K562 (cell line): ENCODE measurements around the gene TMEM131L. TPM values are rescaled to one million over a fixed set of nuclear protein-coding genes. Genes with fewer than 3 reads are reported as not detected.

ENCODE experiments used
- ATAC-seq: fragments of 200-7000 bp; cut with Tn5 transposase; 3 replicates; pipeline ENCODE4 v1.9.1; 2020; ENCODE audit warnings: moderate library complexity
- BruUV-seq: library from RNA; stranded (reverse); fragments of 400-500 nt; replicated peaks from 2 replicates; lab custom pipeline; 2021; lab: Mats Ljungman, UMichigan
- CTCF ChIA-PET: fragments of 300-600 bp; formaldehyde crosslinking; extraction: SDS; loops from one replicate; lab custom pipeline; 2021; ENCODE audit warnings: low intra/inter-chr PET ratio; lab: Yijun Ruan, JAX
- POLR2A ChIA-PET: fragments of 300-600, 350-650 bp; sonication (Branson Sonifier 250); formaldehyde crosslinking; extraction: SDS; loops from one replicate; lab custom pipeline; 2021; ENCODE audit warnings: antibody characterized with exemption, inconsistent platforms; lab: Yijun Ruan, JAX
- DNase-seq, 4 experiments: peaks; one replicate each; pipeline versions ENCODE4 v3.0.0 to v3.0.0-alpha.2; 2011 to 2018; ENCODE audit warnings: low spot score in 3 of 4, mixed read lengths in 3 of 4; ENCODE audit errors: extremely low read depth in 1 of 4
- FAIRE-seq: peaks from 2 replicates; lab custom pipeline; 2011; peaks lifted over from hg19 to GRCh38; lab: Jason Lieb, UNC
- H2AFZ ChIP-seq: 2 replicates; pipeline ENCODE4 v1.6.0; 2011; ENCODE audit warnings: low read depth, low read length, control low read depth, inconsistent platforms
- H3K27ac ChIP-seq: fragments of 200-600 bp; 3 replicates; pipeline ENCODE4 v1.8.0; 2011; ENCODE audit warnings: low read depth, mild to moderate bottlenecking, control low read depth, inconsistent platforms, low read length, moderate library complexity, mixed read lengths; ENCODE audit errors: extremely low read depth
- H3K27me3 ChIP-seq, 2 experiments: fragments of 300-600 bp in 1 of 2; 2 replicates in 1 of 2; 3 replicates in 1 of 2; pipeline versions ENCODE4 v1.6.0 to v1.8.0; 2011; ENCODE audit warnings: inconsistent platforms in 2 of 2, low read length in 2 of 2, mild to moderate bottlenecking in 1 of 2, mixed read lengths in 1 of 2, moderate library complexity in 1 of 2; ENCODE audit not compliant: control insufficient read depth in 2 of 2, insufficient read depth in 2 of 2
- H3K36me3 ChIP-seq: fragments of 300-600 bp; 3 replicates; pipeline ENCODE4 v1.8.0; 2011; ENCODE audit warnings: mild to moderate bottlenecking, low read length, inconsistent platforms; ENCODE audit not compliant: control insufficient read depth, insufficient read depth
- H3K4me1 ChIP-seq, 2 experiments: fragments of 200-600 bp in 1 of 2; replicated peaks in 1 of 2; 2 replicates in 1 of 2; 3 replicates in 1 of 2; pipeline versions ENCODE4 v1.5.1 to v1.8.0; 2011; ENCODE audit warnings: inconsistent platforms in 2 of 2, low read length in 2 of 2, mild to moderate bottlenecking in 1 of 2, mixed read lengths in 1 of 2, moderate library complexity in 1 of 2; ENCODE audit not compliant: control insufficient read depth in 2 of 2, insufficient read depth in 2 of 2
- H3K4me2 ChIP-seq: 2 replicates; pipeline ENCODE4 v1.6.1; 2011; ENCODE audit warnings: low read length, control low read depth, inconsistent platforms, mixed read lengths; ENCODE audit not compliant: insufficient read depth
- H3K4me3 ChIP-seq: fragments of 200-600 bp; sonication (generic), shearing (Covaris generic); 2 replicates; pipeline ENCODE4 v1.5.1; 2016; ENCODE audit warnings: control low read depth, inconsistent platforms
- H3K79me2 ChIP-seq: fragments of 200-600 bp; 3 replicates; pipeline ENCODE4 v1.8.0; 2011; ENCODE audit warnings: low read length, inconsistent platforms; ENCODE audit not compliant: control insufficient read depth, insufficient read depth
- H3K9ac ChIP-seq, 2 experiments: 2 replicates each; pipeline versions ENCODE4 v1.6.0 to v1.6.1; 2011; ENCODE audit warnings: low read depth in 2 of 2, low read length in 2 of 2, control low read depth in 1 of 2, inconsistent platforms in 1 of 2, mild to moderate bottlenecking in 1 of 2, mixed read lengths in 1 of 2; ENCODE audit not compliant: insufficient read depth in 1 of 2
- H3K9me1 ChIP-seq: one replicate; pipeline ENCODE4 v1.6.0; 2011; ENCODE audit warnings: inconsistent platforms, mild to moderate bottlenecking, low read length, moderate library complexity; ENCODE audit not compliant: control insufficient read depth, insufficient read depth
- H3K9me3 ChIP-seq: replicated peaks from 2 replicates; pipeline ENCODE4 v1.5.1; 2011; ENCODE audit warnings: low read depth, low read length, inconsistent platforms; ENCODE audit not compliant: control insufficient read depth, insufficient read depth
- H4K20me1 ChIP-seq: replicated peaks from 2 replicates; pipeline ENCODE4 v1.6.1; 2011; ENCODE audit warnings: low read length, inconsistent platforms, mixed read lengths; ENCODE audit not compliant: control insufficient read depth, insufficient read depth
- CGGBP1 ChIP-seq: fragments of 250-450 bp; sonication (Bioruptor Pico); IDR thresholded peaks from 2 replicates; pipeline ENCODE4 v1.9.0; 2021; ENCODE audit warnings: mild to moderate bottlenecking
- ESRRB ChIP-seq: fragments of 250-450 bp; sonication (Bioruptor Pico); IDR thresholded peaks from 2 replicates; pipeline ENCODE4 v1.5.0; 2020; ENCODE audit warnings: mild to moderate bottlenecking, moderate library complexity, borderline replicate concordance
- FOXA3 ChIP-seq, 2 experiments: fragments of 450-650 bp in 1 of 2; sonication (generic) in 1 of 2; formaldehyde crosslinking; IDR thresholded peaks in 1 of 2; conservative IDR thresholded peaks in 1 of 2; 2 replicates each; pipeline versions ENCODE4 v1.4.0 to v1.8.0; 2020 to 2022; ENCODE audit warnings: mild to moderate bottlenecking in 2 of 2, missing genetic modification reagents in 1 of 2
- LARP7 ChIP-seq: fragments of 450-650 bp; IDR thresholded peaks from 2 replicates; pipeline ENCODE4 v1.6.1; 2016
- NONO ChIP-seq, 2 experiments: fragments of 200-400 bp in 1 of 2; fragments of 450-650 bp in 1 of 2; formaldehyde crosslinking in 1 of 2; IDR thresholded peaks; 2 replicates each; pipeline ENCODE4 v1.6.1; 2017; ENCODE audit warnings: low read depth in 2 of 2, mild to moderate bottlenecking in 2 of 2, moderate library complexity in 2 of 2, low read length in 1 of 2
- NR2F6 ChIP-seq: fragments of 450-650 bp; formaldehyde crosslinking; IDR thresholded peaks from 2 replicates; pipeline ENCODE4 v1.4.0; 2020; ENCODE audit warnings: mild to moderate bottlenecking
- PCBP2 ChIP-seq: fragments of 200-400 bp; formaldehyde crosslinking; IDR thresholded peaks from 2 replicates; pipeline ENCODE4 v1.6.1; 2018; ENCODE audit warnings: low read length, low read depth, mild to moderate bottlenecking, moderate library complexity; ENCODE audit not compliant: poor library complexity, severe bottlenecking
- TAF1 ChIP-seq: IDR thresholded peaks from 2 replicates; pipeline ENCODE4 v1.6.1; 2011; ENCODE audit warnings: mild to moderate bottlenecking, low read length, moderate library complexity; ENCODE audit not compliant: insufficient read depth, control insufficient read depth, severe bottlenecking; ENCODE audit errors: extremely low read depth
- ZNF584 ChIP-seq: fragments of 200-800 bp; sonication (Bioruptor generic); IDR thresholded peaks from 2 replicates; pipeline ENCODE4 v1.6.1; 2016; ENCODE audit warnings: low read depth, mild to moderate bottlenecking, missing genetic modification characterization, missing compliant biosample characterization
- ZNF766 ChIP-seq: fragments of 200-800 bp; sonication (Bioruptor generic); conservative IDR thresholded peaks from 2 replicates; pipeline ENCODE4 v1.6.1; 2016; ENCODE audit warnings: missing genetic modification characterization, missing compliant biosample characterization
- whole genome bisulfite sequencing: fragments of 100-300 bp; shearing (Covaris generic); methylation state at CpG from one replicate; pipeline ENCODE4 v1.1.6; 2016; ENCODE audit warnings: low coverage, mixed read lengths; ENCODE audit not compliant: insufficient coverage; ENCODE audit errors: missing lambda C conversion rate; 5-methylcytosine and 5-hydroxymethylcytosine counted together
- in situ Hi-C: fragments of 300-500 bp; cut with MboI; formaldehyde crosslinking; loops from 4 replicates; pipeline ENCODE4 v1.15.0; 2018; ENCODE audit warnings: inconsistent platforms, mixed read lengths
- intact Hi-C: fragments of 100-400 bp; cut with micrococcal nuclease; formaldehyde crosslinking; loops from 2 replicates; pipeline ENCODE4 v1.14.2; 2022
- polyA plus RNA-seq, 8 experiments: library from polyadenylated mRNA; depleted of rRNA in 4 of 8; stranded (reverse) in 5 of 8; unstranded in 3 of 8; fragments of >200 nt; fragmentation: Nextera tagmentation in 2 of 8; fragmentation: Illumina TruSeq in 1 of 8; extraction: Ambion mirVana in 2 of 8; extraction: Trizol in 1 of 8; gene quantifications; 2 replicates each; pipeline versions ENCODE4 v1.2.1 to v1.2.3, GENCODE V29; 2011 to 2014; ENCODE audit warnings: inconsistent platforms in 1 of 8, missing spikeins in 1 of 8
- total RNA-seq, 7 experiments: library from RNA; depleted of rRNA in 6 of 7; stranded (reverse); fragments of >200 nt in 6 of 7; fragmentation: Illumina TruSeq in 2 of 7; extraction: Trizol in 2 of 7; gene quantifications; 2 replicates each; pipeline versions ENCODE4 v1.2.1 to v1.2.3, GENCODE V29; 2011 to 2021; ENCODE audit warnings: low replicate concordance in 1 of 7
- TF ChIP-seq, protein P1 (sequence below): IDR thresholded peaks from 2 replicates; pipeline ENCODE4 v1.6.1; 2014; ENCODE audit warnings: antibody characterized with exemption
- TF ChIP-seq, protein P2 (sequence below): sonication (generic); formaldehyde crosslinking; IDR thresholded peaks from 2 replicates; pipeline ENCODE4 v1.8.0; 2022; ENCODE audit warnings: missing genetic modification reagents, mild to moderate bottlenecking, borderline replicate concordance

The TMEM131L gene
- total and polyA plus RNA-seq, 9 of the 15 experiments (the other 6 are each of a cell fraction or from before 2014, with no cell fraction given), result 1.2 to 20.8 (median 12.9) TPM

DNA sequence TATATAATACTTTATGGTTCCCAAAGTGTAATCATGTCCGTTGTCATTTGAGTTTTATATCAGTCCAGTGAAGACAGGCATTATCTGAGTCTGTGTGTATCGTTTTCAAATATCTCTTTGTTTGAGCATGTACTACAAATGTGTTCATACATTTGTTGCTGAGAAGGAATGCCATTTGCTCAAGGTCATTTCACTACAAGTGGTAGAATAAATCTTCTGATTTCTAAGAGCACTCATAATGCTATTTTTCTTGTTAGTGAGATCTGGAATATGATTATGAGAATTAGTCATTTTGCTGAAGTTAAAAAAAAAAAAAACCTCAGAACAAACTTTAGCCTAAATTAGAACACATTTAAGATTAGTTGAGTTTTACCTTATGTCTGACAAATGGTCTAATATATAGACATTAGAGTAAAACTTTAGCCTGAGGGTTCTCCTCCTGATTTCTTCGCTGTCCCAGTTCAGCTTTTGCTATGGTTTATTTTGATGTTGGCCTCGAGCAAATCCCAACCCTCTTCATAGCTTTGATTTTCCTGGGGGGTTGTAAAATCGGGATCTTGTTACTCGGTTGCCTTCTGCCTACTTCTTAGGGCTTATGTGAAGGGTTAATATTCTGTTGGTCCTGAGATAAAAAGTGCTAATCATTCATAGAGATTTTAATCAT is 87.1 kb downstream of the TMEM131L start:
- H2AFZ ChIP-seq, result no peak overlapping the region
- WGBS, result 67% methylated on average over 6 of the region's 6 CpGs
- no peak overlapping the region for H3K4me3 ChIP-seq
- no peaks in the 10 kb centered on the region for H3K4me1 ChIP-seq
- ChIA-PET CTCF (no interaction called here), POLR2A (no interaction called here)
- no peak for ATAC-seq
- no peak overlapping the region for H3K27ac ChIP-seq
- in situ Hi-C loops, result no loop called here
- peaks cover 19% of the 10 kb centered on the region; the same call in 2 of the 3 replicates for H3K36me3 ChIP-seq
- TF ChIP-seq CGGBP1 (CRISPR knock-in tag) (no peak), ZNF584 (CRISPR knock-in tag) (no peak), NONO (IDR thresholded peaks at IDR 0.05; ENCODE audit: low read depth in 2 of 2, low read length in 1 of 2) (no peak), NR2F6 (CRISPR knock-in tag) (no peak), ESRRB (CRISPR knock-in tag) (no peak), TAF1 (no peak), ZNF766 (CRISPR knock-in tag) (no peak), FOXA3 (CRISPR knock-in tag; conservative IDR thresholded peaks at IDR 0.05 in 1 of 2, IDR thresholded peaks at IDR 0.05 in 1 of 2) (no peak), PCBP2 (no peak), LARP7 (no peak)
- TF ChIP-seq, protein P1, sequence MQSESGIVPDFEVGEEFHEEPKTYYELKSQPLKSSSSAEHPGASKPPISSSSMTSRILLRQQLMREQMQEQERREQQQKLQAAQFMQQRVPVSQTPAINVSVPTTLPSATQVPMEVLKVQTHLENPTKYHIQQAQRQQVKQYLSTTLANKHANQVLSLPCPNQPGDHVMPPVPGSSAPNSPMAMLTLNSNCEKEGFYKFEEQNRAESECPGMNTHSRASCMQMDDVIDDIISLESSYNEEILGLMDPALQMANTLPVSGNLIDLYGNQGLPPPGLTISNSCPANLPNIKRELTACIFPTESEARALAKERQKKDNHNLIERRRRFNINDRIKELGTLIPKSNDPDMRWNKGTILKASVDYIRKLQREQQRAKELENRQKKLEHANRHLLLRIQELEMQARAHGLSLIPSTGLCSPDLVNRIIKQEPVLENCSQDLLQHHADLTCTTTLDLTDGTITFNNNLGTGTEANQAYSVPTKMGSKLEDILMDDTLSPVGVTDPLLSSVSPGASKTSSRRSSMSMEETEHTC, result no peak
- TF ChIP-seq, protein P2, sequence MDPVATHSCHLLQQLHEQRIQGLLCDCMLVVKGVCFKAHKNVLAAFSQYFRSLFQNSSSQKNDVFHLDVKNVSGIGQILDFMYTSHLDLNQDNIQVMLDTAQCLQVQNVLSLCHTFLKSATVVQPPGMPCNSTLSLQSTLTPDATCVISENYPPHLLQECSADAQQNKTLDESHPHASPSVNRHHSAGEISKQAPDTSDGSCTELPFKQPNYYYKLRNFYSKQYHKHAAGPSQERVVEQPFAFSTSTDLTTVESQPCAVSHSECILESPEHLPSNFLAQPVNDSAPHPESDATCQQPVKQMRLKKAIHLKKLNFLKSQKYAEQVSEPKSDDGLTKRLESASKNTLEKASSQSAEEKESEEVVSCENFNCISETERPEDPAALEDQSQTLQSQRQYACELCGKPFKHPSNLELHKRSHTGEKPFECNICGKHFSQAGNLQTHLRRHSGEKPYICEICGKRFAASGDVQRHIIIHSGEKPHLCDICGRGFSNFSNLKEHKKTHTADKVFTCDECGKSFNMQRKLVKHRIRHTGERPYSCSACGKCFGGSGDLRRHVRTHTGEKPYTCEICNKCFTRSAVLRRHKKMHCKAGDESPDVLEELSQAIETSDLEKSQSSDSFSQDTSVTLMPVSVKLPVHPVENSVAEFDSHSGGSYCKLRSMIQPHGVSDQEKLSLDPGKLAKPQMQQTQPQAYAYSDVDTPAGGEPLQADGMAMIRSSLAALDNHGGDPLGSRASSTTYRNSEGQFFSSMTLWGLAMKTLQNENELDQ (CRISPR knock-in tag), result no peak
- H3K27me3 ChIP-seq, result no peaks in the 10 kb centered on the region
- H4K20me1 ChIP-seq, result no peaks in the 10 kb centered on the region
- FAIRE-seq, result peak; percentile 32
- DNase-seq, result no peak
- no TSS peak for BruUV-seq
- no peaks in the 10 kb centered on the region for H3K9me1 ChIP-seq
- intact Hi-C loops, result no loop called here
- H3K9me3 ChIP-seq, result no peaks in the 10 kb centered on the region
- no peak overlapping the region for H3K9ac ChIP-seq
- 0 out of 3 replicates have a peak, but pooled peaks cover 2% of the 10 kb centered on the region for H3K79me2 ChIP-seq
- H3K4me2 ChIP-seq, result no peak overlapping the region
